IPS-NIHi7 (cell line): ENCODE results near the gene SLAMF9.

ENCODE experiments used
- DNase-seq: peaks from one replicate; pipeline ENCODE4 v3.0.0; 2012; ENCODE audit warnings: mixed read lengths; ENCODE audit errors: extremely low spot score

SLAMF9 gene

DNA sequence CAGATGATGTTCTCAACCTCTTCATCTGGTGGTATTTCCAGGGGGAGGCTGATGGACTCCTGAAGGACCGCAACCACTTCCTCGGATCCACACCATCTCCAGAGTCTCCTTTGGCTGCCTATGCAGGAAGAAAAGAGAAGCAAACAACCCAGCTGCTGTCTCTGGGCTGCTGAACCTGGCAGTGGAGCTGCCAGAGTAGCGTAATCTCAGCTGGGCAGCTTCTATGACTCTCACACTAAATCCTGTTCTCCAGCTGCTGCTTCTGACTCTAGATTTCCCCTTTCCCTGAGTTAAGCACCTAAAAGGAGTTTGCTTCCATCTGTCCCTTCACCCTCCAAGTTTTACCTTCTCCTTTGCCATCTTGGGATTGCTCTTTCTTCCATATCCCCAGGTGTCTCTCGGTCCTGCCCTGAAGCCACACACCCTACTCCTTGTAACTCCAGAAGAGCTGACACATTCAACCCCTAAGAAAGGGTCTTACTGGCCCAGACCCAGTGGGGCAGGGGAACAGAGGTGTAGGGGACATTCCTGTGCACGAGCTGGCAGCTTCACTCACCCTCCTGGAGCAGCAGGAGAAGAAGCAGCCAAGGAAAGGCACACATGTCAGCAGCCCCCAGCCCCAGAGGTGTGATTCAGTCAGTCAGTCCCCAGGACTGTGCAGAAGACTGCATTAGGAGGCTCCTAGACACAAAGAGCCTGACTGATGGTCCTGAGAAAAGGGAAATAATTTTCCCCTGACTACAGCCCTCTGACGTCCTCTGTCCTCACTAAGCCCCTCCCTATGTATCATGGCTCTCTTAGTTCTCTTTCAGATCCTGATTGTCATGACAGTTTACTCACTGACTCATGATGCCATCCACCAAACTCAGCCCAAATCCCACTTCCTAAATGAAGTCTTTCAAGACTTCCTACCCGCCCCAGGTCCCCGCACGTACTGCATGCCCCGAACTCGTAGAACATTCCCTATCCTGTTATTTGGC lies at the start of gene SLAMF9:
Gene SLAMF9, minus strand, starts transcription at position 702 of the 980 bp plus-strand sequence. Its CDS starts 100 bp downstream, at position 602.
- DNase-seq: no peak

- DNase-seq: no peak
These were observed 47.4 kb upstream of the SLAMF9 start for GRCh38 chr1:160001440-160001839.

DNA sequence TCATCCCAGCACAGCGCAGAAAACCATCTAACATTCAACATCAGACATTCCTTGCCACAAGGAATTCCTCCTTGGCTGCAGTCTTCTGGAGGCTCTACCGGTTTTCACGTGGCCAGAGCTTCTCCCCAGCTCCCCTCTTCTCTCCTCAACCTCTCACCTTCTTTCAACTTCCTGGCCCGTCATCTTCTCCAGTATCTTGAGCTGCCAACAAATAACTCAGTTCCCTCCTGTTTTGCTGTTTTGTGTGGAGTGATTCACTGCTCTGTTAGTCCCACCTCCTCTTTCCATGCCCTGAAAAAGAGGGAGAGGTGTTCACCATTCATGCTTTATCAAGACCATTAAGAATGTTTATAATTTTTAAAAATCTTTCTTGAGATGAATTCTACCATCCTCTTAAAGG lies 45.2 kb upstream of the SLAMF9 start:
- no peak for DNase-seq

DNA sequence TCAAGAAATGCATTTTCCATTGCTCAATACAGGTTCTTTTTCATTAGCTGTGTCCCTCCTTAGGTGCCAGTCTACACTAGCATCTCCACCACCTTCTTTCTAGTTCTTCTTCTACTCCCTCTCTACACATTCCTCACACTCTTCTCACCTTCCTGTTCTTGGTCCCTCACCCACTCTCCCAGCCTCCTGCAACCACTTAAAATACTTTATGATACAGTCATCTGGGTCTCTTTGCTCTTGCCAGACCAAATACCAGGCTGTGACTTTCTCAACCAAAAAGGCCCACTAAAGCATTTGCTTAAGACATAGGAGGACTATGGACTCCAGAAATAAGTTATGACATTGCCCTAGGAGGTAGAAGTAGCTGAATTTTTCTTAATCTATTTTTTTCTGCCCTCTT lies 42.6 kb upstream of the SLAMF9 start:
- DNase-seq: no peak

GRCh38 chr1:159994896-159995295 lies 40.9 kb upstream of the SLAMF9 start:
- no peak for DNase-seq

GRCh38 chr1:159993911-159994310 lies 39.9 kb upstream of the SLAMF9 start:
- DNase-seq: no peak

DNA sequence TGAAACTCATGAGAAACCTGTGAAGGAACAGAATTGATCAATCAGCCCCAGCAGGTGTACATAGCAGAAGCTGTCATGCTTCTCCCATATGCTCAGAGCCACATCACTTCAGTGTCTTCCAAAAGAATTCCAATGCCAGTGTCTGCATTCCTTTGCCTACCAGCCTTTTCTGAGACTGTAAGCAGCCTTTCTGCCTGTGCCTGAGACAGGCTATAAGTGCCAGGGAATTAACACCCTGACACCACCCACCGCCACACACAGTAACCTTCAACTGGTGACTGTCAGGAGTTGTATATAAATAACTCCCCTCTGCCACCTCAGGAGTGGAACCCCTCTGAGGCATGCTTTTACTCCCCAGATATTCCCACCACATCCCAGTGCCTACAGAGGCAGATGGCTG lies 38.1 kb upstream of the SLAMF9 start:
- DNase-seq: no peak

GRCh38 chr1:159991513-159991912 lies 37.5 kb upstream of the SLAMF9 start:
- no peak for DNase-seq

DNA sequence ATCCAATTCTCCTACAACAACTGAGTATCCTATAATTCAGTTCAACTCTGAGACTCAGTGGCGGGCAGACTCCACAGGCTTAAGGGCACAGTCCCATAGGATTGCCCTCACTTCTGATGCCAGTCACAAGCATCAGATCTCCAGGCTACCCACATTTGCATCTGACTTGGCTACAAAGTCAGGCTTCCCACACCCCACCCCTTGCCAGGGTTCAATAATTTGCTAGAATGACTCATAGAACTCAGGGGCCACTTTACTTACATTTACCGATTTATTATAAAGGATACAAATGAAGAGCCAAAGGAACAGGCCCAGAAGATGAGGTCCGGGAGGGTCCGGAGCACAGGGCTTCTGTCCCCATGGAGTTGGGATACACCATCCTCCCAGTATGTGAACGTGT lies 36.0 kb upstream of the SLAMF9 start:
- no peak for DNase-seq

- no peak for DNase-seq
These were observed 35.5 kb upstream of the SLAMF9 start for GRCh38 chr1:159989581-159989980.

GRCh38 chr1:159988006-159988405 lies 34.0 kb upstream of the SLAMF9 start:
- no peak for DNase-seq

GRCh38 chr1:159987186-159987585 lies 33.1 kb upstream of the SLAMF9 start:
- no peak for DNase-seq

DNA sequence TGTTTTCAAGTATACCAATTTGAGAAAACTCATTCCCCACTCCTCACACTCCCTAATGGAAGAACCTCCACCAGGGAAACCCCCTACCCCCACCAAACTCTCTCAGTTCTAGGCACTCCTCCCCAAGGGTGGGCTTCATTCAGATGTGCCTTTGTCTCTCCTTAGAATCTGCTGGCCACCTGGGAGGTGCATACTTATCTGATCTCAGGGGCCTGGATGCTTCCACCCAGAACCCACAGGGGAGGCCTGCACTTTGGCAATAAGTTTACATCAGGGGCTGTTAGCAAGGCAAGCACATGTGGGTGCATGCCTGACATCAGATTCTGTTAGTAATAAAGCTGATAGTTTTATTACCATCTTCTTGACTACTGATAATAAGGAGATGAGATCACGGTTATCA lies 32.5 kb upstream of the SLAMF9 start:
- DNase-seq: no peak

DNA sequence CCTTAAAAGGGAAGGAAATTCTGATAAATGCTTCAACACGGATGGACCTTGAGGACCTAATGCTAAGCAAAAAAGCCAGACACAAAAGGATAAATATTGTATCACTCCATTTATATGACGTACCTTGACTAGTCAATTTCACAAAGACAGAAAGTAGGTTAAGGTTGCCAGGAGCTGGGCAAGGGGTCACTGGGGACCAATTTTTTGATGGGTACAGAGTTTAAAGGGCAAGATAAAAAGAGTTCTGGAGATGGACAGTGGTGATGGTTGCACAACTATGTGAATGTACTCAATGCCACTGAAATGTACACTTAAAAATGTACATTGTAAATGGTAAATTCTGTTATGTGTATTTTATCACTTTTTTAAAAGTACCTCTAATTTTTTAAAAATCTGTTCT lies 32.1 kb upstream of the SLAMF9 start:
- no peak for DNase-seq

- no peak for DNase-seq
These were observed 31.4 kb upstream of the SLAMF9 start for GRCh38 chr1:159985473-159985872.

DNA sequence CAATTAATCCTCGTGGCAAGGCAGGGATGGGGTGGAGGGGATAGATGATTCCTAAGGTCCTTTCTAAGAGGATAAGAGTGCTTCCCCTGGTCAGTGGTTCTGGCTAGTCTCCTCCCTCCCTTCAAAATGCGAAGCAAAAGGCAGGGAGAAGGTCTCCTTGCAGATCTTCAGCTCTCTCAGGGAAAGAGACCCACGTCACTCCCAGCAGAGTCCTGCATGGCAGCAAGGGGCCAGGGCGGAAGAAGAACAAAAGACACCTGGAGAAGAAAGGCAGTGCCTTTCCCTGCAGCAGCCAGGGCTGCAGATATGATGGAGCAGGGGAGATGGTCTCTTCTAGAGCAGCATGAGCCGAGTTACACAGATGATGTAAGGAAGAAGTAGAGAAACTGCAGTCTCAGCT lies 29.6 kb upstream of the SLAMF9 start:
- DNase-seq: no peak

DNA sequence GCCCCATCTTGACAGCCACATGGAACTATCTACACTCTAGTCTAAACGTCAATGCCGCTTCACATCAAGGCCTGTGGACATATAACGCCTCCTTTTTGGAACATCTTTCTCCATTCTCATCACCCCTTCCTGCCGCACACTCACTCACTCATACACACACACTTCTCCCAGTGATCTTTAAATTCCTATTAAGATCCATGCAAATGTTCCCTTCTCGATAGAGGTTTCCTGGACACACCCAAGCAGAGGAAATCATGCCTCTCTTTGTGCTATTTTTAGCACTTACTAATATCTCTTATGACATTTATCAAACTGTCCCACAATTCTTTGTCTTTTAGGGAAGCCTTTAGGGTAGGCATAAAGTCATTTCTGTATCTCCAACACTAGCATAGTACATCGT lies 28.2 kb upstream of the SLAMF9 start:
- DNase-seq: no peak

- no peak for DNase-seq
These were observed 27.5 kb upstream of the SLAMF9 start for GRCh38 chr1:159981351-159982055.

- DNase-seq: no peak
These were observed 26.7 kb upstream of the SLAMF9 start for GRCh38 chr1:159980786-159981185.

DNA sequence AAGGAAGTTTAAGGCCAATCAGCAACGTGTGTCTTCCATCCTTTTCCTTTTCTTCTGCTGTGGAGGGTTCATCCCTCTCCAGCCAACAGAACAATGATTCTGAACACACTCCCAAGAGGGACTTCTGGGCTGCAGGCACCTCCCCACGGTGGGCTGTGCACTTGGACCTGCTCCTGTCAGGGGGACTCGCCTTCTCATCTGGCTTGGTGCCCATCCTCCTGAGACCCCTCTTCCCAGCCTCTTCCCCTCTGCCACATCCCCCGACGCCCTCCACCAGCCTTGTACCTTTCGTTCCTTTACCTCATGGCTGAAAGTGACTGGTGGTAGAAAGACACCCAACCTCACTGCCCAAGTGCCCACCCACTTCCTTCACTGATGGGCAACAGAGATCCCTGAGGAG lies 26.0 kb upstream of the SLAMF9 start:
- DNase-seq: no peak

- DNase-seq: no peak
These were observed 25.2 kb upstream of the SLAMF9 start for GRCh38 chr1:159979257-159979656.

DNA sequence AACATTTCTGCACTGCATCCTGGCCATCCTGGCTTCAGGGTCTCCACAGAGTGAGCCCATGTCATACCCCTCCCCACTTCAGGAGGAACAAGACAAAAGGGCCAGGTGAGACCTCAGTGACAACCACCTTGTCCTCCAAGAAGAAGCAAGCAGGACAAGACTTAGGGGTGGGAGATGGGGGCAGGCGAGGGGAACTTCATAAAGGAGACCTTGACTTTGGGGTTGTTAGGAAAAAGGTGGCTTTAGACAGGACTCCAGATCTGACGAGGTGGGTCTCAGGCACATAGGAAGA lies 24.0 kb upstream of the SLAMF9 start:
- no peak for DNase-seq
